ENCODE results near the gene MED7.

The MED7 gene

DNA sequence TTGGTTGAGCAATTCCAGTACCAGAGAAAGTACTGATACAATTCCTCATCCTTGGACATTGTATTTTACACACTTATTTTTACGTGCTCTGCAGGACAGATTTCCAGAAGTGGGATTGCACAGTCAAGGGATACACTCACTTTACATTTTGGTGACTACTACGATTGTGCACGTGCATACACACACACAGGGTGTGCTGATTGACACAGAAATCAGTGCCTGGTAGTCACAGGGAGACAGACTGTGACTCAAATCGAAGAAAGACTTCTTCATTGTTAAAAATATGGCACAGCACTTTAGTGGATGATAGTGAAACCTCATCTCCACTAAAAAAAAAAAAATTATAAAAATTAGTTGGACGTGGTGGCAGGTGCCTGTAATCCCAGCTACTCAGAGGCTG, 21.9 kb upstream of the MED7 start:
- no peak for DNase-seq (ENCODE audit: low read depth)
- H3K4me3 ChIP-seq (ENCODE audit: control insufficient read depth, low read depth, low read length) = no peak overlapping the region
- TF ChIP-seq, protein P1, sequence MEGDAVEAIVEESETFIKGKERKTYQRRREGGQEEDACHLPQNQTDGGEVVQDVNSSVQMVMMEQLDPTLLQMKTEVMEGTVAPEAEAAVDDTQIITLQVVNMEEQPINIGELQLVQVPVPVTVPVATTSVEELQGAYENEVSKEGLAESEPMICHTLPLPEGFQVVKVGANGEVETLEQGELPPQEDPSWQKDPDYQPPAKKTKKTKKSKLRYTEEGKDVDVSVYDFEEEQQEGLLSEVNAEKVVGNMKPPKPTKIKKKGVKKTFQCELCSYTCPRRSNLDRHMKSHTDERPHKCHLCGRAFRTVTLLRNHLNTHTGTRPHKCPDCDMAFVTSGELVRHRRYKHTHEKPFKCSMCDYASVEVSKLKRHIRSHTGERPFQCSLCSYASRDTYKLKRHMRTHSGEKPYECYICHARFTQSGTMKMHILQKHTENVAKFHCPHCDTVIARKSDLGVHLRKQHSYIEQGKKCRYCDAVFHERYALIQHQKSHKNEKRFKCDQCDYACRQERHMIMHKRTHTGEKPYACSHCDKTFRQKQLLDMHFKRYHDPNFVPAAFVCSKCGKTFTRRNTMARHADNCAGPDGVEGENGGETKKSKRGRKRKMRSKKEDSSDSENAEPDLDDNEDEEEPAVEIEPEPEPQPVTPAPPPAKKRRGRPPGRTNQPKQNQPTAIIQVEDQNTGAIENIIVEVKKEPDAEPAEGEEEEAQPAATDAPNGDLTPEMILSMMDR (IDR thresholded peaks at IDR 0.05; ENCODE audit: control insufficient read depth, insufficient read depth, low read depth, low read length, missing control alignments) = no peak

DNA sequence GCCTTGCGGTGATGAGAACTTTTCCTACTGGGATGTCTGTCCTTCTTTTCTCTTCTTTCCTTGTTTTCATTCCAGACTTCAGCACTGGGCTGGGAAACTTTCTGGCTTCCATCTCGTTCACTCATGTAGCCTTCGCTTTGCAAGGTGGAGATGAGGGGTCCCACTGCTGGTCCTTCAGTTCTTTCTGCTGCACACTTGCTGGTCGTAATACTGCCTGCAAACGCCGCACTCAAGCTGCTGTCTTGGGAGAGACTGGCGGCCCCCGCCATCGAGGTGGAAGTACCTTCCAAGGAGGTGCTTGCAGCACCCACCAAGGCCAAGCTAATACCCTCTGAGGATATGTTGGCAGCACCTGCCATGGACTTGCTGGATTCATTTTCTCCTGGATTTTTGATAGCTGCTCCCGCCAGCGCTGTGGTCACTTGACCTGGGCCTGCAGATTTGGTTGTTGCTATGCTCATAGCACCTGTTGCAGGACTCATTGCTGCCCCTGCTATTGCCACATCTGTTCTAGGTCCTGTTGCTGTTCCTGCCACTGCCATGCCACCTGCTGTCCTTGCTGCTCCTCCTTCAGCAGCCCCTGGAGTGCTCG, 20.4 kb upstream of the MED7 start:
- H3K4me3 ChIP-seq (ENCODE audit: control insufficient read depth, low read depth, low read length) = no peak overlapping the region
- no peak for DNase-seq (ENCODE audit: low read depth)
- TF ChIP-seq, protein P1 (IDR thresholded peaks at IDR 0.05; ENCODE audit: control insufficient read depth, insufficient read depth, low read depth, low read length, missing control alignments) = no peak

DNA sequence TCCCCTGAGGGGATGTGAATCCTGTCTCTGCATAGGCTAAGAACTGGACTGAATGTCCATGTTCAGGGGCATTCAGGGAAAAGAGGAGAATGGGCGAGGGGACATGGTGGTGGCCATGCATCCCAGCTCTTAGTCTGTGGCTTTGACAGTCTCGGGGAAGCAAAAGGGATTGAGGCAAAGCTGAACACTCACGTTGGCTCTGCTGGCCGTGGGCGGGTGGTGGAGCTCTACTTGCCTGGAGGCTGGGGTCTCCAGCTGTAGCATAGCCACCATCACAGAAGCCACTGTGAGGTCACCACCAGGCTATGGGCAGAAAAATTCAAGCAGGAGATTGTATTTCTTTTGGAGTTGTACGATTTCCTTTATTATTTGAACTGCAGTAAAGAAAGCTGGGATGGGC, 19.3 kb upstream of the MED7 start:
- no peak overlapping the region for H3K4me3 ChIP-seq (ENCODE audit: control insufficient read depth, low read depth, low read length)
- TF ChIP-seq, protein P1 (IDR thresholded peaks at IDR 0.05; ENCODE audit: control insufficient read depth, insufficient read depth, low read depth, low read length, missing control alignments) = no peak
- DNase-seq (ENCODE audit: low read depth) = no peak

DNA sequence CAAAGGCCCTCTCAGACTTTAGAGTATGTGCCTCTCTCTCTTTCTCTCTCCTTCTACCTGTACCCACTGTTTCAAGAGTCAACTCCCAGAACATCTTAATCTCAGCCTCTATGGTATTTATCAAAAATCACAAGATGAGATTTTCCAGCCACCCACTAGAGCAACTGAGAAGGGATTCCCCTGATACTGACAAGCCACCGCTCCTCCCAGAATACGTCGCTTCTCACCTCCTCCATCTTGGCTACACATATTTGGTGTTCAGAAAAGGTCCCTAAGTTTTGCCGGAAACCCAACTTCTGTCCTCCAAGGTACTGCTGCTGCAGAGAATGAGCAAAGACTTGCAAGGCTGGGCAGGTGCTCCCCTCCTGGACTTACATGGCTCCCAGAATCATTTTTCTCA, 17.3 kb upstream of the MED7 start:
- no peak overlapping the region for H3K4me3 ChIP-seq (ENCODE audit: control insufficient read depth, low read depth, low read length)
- DNase-seq (ENCODE audit: low read depth) = no peak
- TF ChIP-seq, protein P1 (IDR thresholded peaks at IDR 0.05; ENCODE audit: control insufficient read depth, insufficient read depth, low read depth, low read length, missing control alignments) = no peak

DNA sequence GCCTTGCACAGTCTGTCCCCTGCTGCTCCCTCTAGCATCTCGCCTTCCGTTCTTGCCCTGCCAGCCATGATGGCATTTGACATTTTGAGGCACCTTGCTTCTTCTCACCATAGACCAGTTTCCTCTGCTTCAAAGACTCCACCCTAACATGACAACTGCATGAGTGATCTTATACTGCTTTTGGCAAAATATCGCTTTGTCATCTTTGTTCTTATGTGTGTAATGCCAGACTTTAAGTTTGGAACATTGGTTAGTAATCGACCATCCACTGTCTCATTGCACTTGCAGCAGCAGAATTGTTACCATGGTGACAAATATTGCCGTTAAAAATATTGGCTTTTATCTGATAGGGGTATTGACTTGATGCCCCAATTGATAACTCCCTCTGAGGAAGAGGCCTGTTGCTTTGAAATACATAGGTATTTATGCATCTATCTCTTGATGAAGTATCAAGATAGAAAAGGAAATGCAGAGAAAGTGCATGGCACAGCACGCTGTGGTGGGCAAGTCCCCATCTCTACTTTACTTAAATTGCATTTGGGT, 16.6 kb upstream of the MED7 start:
- H3K4me3 ChIP-seq (ENCODE audit: control insufficient read depth, low read depth, low read length) = no peak overlapping the region
- no peak for DNase-seq (ENCODE audit: low read depth)
- TF ChIP-seq, protein P1 (IDR thresholded peaks at IDR 0.05; ENCODE audit: control insufficient read depth, insufficient read depth, low read depth, low read length, missing control alignments) = no peak

DNA sequence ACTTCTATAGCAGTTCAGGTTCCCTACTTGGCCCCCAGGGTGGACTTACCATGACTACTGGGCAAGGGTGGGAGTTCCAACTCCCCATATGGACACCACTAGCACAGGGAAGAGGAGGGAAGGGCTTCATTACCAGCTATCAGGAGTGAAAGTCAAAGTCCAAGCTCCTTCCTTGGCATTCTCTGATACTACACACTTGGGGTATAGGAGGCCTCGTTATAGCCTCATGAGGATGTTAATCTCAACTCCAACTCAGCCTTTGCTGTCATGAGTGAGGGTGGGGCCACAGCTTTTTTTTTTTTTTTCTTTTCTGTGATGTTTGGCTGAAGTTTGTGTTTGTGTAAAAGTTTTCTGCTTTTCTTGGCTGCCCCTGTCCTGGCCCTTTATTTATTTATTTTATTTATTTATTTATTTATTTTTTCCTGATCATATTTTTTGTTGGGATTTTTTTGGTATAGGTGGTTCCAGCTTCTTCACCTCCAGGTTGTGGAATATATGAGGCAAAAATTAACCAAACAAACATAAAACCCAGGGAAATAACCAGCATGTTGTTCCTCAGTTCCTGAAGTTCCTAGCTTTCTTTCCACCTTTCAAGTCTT, 14.7 kb upstream of the MED7 start:
- H3K4me3 ChIP-seq (ENCODE audit: control insufficient read depth, low read depth, low read length) = no peak overlapping the region
- no peak for DNase-seq (ENCODE audit: low read depth)
- TF ChIP-seq, protein P1 (IDR thresholded peaks at IDR 0.05; ENCODE audit: control insufficient read depth, insufficient read depth, low read depth, low read length, missing control alignments) = no peak
